HepG2 (cell line): ENCODE measurements around the gene LAMA5. TPM values are rescaled to one million over a fixed set of nuclear protein-coding genes. Genes with fewer than 3 reads are reported as not detected.

ENCODE experiments used
- ATF7-NPFF ChIP-seq: sonication (generic); formaldehyde crosslinking; IDR thresholded peaks from 2 replicates; pipeline ENCODE4 v1.8.1; 2023; ENCODE audit warnings: mild to moderate bottlenecking, low read depth, missing genetic modification reagents, moderate library complexity
- BORCS8-MEF2B ChIP-seq: sonication (generic); formaldehyde crosslinking; IDR thresholded peaks from 2 replicates; pipeline ENCODE4 v1.8.0; 2022; ENCODE audit warnings: mild to moderate bottlenecking, missing genetic modification reagents
- HDAC2 ChIP-seq: sonication (generic); formaldehyde crosslinking; IDR thresholded peaks from 2 replicates; pipeline ENCODE4 v1.4.0; 2020; ENCODE audit warnings: missing genetic modification reagents
- ISX ChIP-seq: sonication (generic); formaldehyde crosslinking; conservative IDR thresholded peaks from 2 replicates; pipeline ENCODE4 v1.5.0; 2020; ENCODE audit warnings: missing genetic modification reagents
- NR2F2 ChIP-seq: IDR thresholded peaks from 2 replicates; pipeline ENCODE4 v1.6.1; 2012; ENCODE audit warnings: low read depth, inconsistent platforms, borderline replicate concordance
- SYNCRIP ChIP-seq: fragments of 200-400 bp; formaldehyde crosslinking; IDR thresholded peaks from 2 replicates; pipeline ENCODE4 v1.6.1; 2018; ENCODE audit warnings: mild to moderate bottlenecking, low read depth, low read length; ENCODE audit not compliant: insufficient read depth
- ZNF446 ChIP-seq: sonication (generic); formaldehyde crosslinking; IDR thresholded peaks from 2 replicates; pipeline ENCODE4 v1.5.0; 2020; ENCODE audit warnings: mild to moderate bottlenecking, missing genetic modification reagents
- ZNF564 ChIP-seq: sonication (generic); formaldehyde crosslinking; IDR thresholded peaks from 2 replicates; pipeline ENCODE4 v1.8.1; 2023; ENCODE audit warnings: mild to moderate bottlenecking, missing genetic modification reagents
- polyA plus RNA-seq, 8 experiments: library from polyadenylated mRNA; depleted of rRNA in 3 of 8; stranded (reverse) in 7 of 8; unstranded in 1 of 8; fragments of >200 nt; fragmentation: Illumina TruSeq in 4 of 8; extraction: Trizol in 4 of 8; gene quantifications; 2 replicates each; pipeline versions ENCODE4 v1.2.1 to v1.2.3, GENCODE V29; 2011 to 2016; ENCODE audit warnings: low read depth in 4 of 8, missing spikeins in 1 of 8, mixed read lengths in 1 of 8; ENCODE audit not compliant: insufficient read depth in 1 of 8
- total RNA-seq, 5 experiments: library from RNA; depleted of rRNA; stranded (reverse); fragments of >200 nt; fragmentation: Illumina TruSeq; extraction: Trizol; gene quantifications; 2 replicates each; pipeline ENCODE4 v1.2.3, GENCODE V29; 2016; ENCODE audit warnings: low read depth in 1 of 5
- TF ChIP-seq, protein P1 (sequence below): sonication (generic); formaldehyde crosslinking; IDR thresholded peaks from 2 replicates; pipeline ENCODE4 v1.4.0; 2020; ENCODE audit warnings: mild to moderate bottlenecking, missing genetic modification reagents
- TF ChIP-seq, protein P2 (sequence below): sonication (generic); formaldehyde crosslinking; IDR thresholded peaks from 2 replicates; pipeline ENCODE4 v1.5.0; 2020; ENCODE audit warnings: mild to moderate bottlenecking, missing genetic modification reagents, borderline replicate concordance

Gene LAMA5
- total and polyA plus RNA-seq, 2 of the 13 experiments (the other 11 are each of a cell fraction or from before 2014, with no cell fraction given) = 21.0 to 44.7 TPM

DNA sequence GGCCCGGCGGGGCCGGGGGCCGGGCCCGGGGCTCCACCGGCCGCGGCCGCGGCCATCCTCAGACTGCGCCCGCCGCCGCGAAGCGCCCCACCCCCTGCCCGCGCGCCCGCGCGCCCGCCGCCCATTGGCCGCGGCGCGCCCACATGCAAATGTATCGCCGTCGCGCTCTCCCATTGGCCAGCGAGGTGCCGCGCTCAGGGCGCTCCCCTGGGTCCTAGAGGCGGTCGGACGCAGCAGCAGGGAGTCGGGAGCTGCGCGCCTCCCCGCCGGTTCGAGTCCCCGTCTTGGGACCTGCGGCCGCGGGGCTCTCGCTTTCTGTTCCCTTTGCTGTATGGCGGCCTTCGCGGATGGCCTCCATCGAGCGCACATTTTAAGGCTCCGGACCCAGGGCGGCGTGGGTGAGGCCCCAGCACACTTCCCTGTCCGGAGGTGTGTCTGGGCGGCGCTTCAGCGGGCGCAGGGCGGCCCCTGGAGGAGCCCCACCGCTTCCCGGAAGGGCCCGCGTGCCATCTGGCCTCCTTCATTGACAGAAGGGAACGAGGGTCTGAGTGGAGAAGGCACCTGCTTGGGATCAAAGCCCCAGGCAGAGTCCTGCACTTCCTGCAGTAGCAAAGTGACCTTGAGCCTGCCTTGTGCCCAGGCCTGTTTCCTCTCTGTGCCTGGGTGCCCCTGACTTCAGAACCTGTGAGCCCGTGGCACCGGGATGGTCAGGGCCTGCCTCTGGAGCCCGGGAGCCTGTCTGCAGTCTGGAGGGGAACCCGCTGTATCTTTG, 40.3 kb upstream of the LAMA5 start, which contains the start of gene CABLES2 (continued):
- TF ChIP-seq, protein P1, sequence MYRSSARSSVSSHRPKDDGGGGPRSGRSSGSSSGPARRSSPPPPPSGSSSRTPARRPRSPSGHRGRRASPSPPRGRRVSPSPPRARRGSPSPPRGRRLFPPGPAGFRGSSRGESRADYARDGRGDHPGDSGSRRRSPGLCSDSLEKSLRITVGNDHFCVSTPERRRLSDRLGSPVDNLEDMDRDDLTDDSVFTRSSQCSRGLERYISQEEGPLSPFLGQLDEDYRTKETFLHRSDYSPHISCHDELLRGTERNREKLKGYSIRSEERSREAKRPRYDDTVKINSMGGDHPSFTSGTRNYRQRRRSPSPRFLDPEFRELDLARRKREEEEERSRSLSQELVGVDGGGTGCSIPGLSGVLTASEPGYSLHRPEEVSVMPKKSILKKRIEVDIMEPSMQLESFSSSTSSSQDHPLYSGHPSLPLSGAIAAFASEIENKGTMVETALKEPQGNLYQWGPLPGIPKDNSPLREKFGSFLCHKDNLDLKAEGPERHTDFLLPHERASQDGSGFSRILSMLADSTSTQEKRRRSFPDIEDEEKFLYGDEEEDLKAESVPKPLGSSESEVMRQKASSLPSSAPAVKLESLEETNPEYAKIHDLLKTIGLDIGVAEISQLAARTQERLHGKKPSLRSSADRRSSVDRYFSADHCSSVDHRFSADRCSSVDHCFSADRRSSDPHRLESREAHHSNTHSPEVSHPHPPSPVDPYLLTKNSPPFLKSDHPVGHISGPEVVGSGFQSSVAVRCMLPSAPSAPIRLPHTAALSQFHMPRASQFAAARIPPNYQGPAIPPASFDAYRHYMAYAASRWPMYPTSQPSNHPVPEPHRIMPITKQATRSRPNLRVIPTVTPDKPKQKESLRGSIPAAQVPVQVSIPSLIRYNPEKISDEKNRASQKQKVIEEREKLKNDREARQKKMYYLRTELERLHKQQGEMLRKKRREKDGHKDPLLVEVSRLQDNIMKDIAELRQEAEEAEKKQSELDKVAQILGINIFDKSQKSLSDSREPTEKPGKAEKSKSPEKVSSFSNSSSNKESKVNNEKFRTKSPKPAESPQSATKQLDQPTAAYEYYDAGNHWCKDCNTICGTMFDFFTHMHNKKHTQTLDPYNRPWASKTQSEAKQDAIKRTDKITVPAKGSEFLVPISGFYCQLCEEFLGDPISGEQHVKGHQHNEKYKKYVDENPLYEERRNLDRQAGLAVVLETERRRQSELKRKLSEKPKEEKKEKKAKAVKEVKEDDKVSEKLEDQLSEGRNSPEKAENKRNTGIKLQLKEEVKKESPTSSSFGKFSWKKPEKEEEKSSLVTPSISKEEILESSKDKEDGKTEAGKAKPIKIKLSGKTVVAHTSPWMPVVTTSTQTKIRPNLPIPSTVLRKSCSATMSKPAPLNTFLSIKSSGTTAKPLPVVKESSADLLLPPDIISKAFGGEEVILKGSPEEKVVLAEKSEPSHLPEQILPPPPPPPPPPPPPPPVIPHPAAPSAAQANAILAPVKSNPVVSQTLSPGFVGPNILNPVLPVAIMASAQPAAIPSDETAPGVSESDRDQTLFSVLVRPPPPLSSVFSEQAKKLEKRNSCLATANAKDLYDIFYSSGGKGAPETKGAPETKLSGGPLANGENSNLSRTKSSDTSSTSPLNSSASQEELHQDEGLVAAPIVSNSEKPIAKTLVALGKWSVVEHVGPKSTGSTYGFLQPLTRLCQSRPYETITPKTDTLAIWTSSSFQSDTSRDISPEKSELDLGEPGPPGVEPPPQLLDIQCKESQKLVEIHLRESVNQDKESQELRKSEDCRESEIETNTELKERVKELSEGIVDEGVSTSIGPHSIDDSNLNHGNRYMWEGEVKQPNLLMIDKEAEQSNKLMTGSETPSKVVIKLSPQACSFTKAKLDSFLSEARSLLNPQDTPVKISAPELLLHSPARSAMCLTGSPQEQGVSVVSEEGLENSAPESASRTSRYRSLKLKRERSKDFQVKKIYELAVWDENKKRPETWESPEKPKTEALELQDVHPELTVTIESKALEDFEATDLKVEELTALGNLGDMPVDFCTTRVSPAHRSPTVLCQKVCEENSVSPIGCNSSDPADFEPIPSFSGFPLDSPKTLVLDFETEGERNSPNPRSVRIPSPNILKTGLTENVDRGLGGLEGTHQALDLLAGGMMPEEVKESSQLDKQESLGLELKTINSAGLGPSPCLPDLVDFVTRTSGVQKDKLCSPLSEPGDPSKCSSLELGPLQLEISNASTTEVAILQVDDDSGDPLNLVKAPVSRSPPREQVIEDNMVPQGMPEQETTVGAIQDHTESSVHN (CRISPR knock-in tag) = no peak; the same call in 1 of the 2 replicates
- TF ChIP-seq ZNF446 (no peak), NR2F2 (no peak), ISX (CRISPR knock-in tag) (peak; percentile 93), ZNF564 (CRISPR knock-in tag) (peak; percentile 60; the same call in 1 of the 2 replicates), SYNCRIP (no peak), HDAC2 (CRISPR knock-in tag) (peak; percentile 82), BORCS8-MEF2B (CRISPR knock-in tag) (peak; percentile 85), ATF7-NPFF (peak; percentile 92; the same call in 1 of the 2 replicates)
- TF ChIP-seq, protein P2, sequence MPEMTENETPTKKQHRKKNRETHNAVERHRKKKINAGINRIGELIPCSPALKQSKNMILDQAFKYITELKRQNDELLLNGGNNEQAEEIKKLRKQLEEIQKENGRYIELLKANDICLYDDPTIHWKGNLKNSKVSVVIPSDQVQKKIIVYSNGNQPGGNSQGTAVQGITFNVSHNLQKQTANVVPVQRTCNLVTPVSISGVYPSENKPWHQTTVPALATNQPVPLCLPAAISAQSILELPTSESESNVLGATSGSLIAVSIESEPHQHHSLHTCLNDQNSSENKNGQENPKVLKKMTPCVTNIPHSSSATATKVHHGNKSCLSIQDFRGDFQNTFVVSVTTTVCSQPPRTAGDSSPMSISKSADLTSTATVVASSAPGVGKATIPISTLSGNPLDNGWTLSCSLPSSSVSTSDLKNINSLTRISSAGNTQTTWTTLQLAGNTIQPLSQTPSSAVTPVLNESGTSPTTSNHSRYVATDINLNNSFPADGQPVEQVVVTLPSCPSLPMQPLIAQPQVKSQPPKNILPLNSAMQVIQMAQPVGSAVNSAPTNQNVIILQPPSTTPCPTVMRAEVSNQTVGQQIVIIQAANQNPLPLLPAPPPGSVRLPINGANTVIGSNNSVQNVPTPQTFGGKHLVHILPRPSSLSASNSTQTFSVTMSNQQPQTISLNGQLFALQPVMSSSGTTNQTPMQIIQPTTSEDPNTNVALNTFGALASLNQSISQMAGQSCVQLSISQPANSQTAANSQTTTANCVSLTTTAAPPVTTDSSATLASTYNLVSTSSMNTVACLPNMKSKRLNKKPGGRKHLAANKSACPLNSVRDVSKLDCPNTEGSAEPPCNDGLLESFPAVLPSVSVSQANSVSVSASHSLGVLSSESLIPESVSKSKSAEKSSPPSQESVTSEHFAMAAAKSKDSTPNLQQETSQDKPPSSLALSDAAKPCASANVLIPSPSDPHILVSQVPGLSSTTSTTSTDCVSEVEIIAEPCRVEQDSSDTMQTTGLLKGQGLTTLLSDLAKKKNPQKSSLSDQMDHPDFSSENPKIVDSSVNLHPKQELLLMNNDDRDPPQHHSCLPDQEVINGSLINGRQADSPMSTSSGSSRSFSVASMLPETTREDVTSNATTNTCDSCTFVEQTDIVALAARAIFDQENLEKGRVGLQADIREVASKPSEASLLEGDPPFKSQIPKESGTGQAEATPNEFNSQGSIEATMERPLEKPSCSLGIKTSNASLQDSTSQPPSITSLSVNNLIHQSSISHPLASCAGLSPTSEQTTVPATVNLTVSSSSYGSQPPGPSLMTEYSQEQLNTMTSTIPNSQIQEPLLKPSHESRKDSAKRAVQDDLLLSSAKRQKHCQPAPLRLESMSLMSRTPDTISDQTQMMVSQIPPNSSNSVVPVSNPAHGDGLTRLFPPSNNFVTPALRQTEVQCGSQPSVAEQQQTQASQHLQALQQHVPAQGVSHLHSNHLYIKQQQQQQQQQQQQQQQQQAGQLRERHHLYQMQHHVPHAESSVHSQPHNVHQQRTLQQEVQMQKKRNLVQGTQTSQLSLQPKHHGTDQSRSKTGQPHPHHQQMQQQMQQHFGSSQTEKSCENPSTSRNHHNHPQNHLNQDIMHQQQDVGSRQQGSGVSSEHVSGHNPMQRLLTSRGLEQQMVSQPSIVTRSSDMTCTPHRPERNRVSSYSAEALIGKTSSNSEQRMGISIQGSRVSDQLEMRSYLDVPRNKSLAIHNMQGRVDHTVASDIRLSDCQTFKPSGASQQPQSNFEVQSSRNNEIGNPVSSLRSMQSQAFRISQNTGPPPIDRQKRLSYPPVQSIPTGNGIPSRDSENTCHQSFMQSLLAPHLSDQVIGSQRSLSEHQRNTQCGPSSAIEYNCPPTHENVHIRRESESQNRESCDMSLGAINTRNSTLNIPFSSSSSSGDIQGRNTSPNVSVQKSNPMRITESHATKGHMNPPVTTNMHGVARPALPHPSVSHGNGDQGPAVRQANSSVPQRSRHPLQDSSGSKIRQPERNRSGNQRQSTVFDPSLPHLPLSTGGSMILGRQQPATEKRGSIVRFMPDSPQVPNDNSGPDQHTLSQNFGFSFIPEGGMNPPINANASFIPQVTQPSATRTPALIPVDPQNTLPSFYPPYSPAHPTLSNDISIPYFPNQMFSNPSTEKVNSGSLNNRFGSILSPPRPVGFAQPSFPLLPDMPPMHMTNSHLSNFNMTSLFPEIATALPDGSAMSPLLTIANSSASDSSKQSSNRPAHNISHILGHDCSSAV (CRISPR knock-in tag) = no peak
